IPS-NIHi7 (cell line): ENCODE measurements around the gene FGF2.
"Not testable (repeated sequence)": the region's sequence is repeated elsewhere in the genome, so short reads cannot be mapped to it uniquely, and the experiment has no call there.

Experiments used
- DNase-seq: peaks from one replicate; pipeline ENCODE4 v3.0.0; 2012; ENCODE audit warnings: mixed read lengths; ENCODE audit errors: extremely low spot score

The FGF2 gene

DNA sequence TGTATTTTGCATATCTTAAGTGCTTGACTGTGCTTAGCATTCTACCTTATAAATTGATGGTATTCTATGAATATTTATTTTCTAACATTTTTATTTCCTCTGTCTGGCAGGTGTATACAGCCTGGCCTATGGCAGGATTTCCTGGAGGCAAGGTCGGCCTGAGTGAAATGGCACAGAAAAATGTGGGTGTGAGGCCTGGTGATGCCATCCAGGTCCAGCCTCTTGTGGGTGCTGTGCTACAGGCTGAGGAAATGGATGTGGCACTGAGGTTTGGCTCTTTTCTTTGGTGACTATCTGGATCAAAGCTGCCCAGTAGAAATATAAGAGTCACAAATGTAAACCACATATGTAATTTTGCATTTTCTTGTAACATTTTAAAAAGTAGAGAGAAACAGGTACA is 102.3 kb downstream of the FGF2 start:
- no peak for DNase-seq

- no peak for DNase-seq
Observed at GRCh38 chr4:122930862-122931261, 104.2 kb downstream of the FGF2 start.

- no peak for DNase-seq
Observed at GRCh38 chr4:122932763-122933162, 106.1 kb downstream of the FGF2 start.

DNA sequence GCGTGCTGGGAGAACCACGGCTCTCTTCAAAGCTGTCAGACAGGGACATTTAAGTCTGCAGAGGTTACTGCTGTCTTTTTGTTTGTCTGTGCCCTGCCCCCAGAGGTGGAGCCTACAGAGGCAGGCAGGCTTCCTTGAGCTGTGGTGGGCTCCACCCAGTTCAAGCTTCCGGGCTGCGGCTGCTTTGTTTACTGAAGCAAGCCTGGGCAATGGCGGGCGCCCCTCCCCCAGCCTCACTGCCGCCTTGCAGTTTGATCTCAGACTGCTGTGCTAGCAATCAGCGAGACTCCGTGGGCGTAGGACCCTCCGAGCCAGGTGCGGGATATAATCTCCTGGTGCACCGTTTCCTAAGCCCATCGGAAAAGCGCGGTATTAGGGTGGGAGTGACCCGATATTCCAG is 118.5 kb downstream of the FGF2 start:
- DNase-seq = not testable (repeated sequence)

- no peak for DNase-seq
Observed at GRCh38 chr4:122946142-122946541, 119.5 kb downstream of the FGF2 start.
